ENCODE data around the gene SYDE2. TPM values are rescaled to one million over a fixed set of nuclear protein-coding genes. Genes with fewer than 3 reads are reported as not detected.
A peak's percentile ranks its signal among the peaks of the same experiment; 100 is the strongest.
"Not testable (repeated sequence)": the region's sequence is repeated elsewhere in the genome, so short reads cannot be mapped to it uniquely, and the experiment has no call there.

Gene SYDE2
- total and polyA plus RNA-seq, 4 experiments from 2014 or later = 2.3 to 5.2 (median 3.6) TPM

DNA sequence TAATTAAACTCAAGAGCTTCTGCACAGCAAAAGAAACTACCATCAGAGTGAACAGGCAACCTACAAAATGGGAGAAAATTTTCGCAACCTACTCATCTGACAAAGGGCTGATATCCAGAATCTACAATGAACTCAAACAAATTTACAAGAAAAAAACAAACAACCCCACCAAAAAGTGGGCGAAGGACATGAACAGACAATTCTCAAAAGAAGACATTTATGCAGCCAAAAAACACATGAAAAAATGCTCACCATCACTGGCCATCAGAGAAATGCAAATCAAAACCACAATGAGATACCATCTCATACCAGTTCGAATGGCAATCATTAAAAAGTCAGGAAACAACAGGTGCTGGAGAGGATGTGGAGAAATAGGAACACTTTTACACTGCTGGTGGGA lies 13.8 kb downstream of the SYDE2 start:
- H3K4me3 ChIP-seq (ENCODE audit: low read length in 2 of 2); intact Hi-C loops (cut with micrococcal nuclease); H3K9me3 ChIP-seq (ENCODE audit: control insufficient read depth in 1 of 2, low read length in 2 of 2); H3K36me3 Mint-ChIP-seq; H3K27me3 Mint-ChIP-seq; H3K27me3 ChIP-seq (ENCODE audit: insufficient read depth, low read length); POLR2A ChIA-PET (ENCODE audit: partially characterized antibody); H3K27ac Mint-ChIP-seq; H3K9me3 Mint-ChIP-seq; DNase-seq; H3K27ac ChIP-seq (ENCODE audit: low read depth, low read length); H3K4me3 Mint-ChIP-seq; H3K4me1 ChIP-seq (ENCODE audit: insufficient read depth, low read length); H3K36me3 ChIP-seq (ENCODE audit: insufficient read depth, low read length); H3K4me1 Mint-ChIP-seq; CTCF ChIA-PET (ENCODE audit: partially characterized antibody): not testable (repeated sequence)

DNA sequence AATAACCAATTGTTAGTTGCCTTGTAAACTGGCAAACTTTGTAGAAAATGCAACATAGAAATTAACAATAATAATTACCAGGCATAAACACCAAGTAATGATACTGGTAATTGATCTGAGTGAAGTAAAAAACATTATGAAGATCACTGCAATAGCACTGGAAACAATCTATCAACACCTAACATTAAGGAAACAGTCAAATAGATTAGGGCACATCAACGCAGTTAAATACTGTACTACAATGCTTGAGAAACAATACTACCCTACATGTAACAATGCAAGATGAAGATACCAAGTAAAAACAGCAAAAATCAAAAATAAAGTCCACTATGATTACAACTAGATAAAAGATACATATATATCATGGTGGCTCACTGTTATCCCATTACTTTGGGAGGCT lies 16.6 kb downstream of the SYDE2 start:
- no peak for DNase-seq
- Histone ChIP-seq H3K27ac (ENCODE audit: low read depth, low read length) (no peak overlapping the region), H3K9me3 (ENCODE audit: control insufficient read depth in 1 of 2, low read length in 2 of 2) (no peaks in the 10 kb centered on the region), H3K36me3 (ENCODE audit: insufficient read depth, low read length) (peaks cover 4% of the 10 kb centered on the region), H3K4me1 (ENCODE audit: insufficient read depth, low read length) (peaks cover 9% of the 10 kb centered on the region), H3K4me3 (ENCODE audit: low read length in 2 of 2) (no peak overlapping the region), H3K27me3 (ENCODE audit: insufficient read depth, low read length) (no peaks in the 10 kb centered on the region)
- CTCF ChIA-PET (ENCODE audit: partially characterized antibody) = no interaction called here
- no peak overlapping the region for H3K4me3 Mint-ChIP-seq
- POLR2A ChIA-PET (ENCODE audit: partially characterized antibody) = no interaction called here
- H3K36me3 Mint-ChIP-seq = peaks cover 1 to 3% of the 10 kb centered on the region in 2 donors
- no peaks in the 10 kb centered on the region for H3K27me3 Mint-ChIP-seq
- peaks cover 7 to 11% (median 10%) of the 10 kb centered on the region in 4 donors for H3K4me1 Mint-ChIP-seq
- H3K9me3 Mint-ChIP-seq = peaks cover 0 to 6% (median 0%) of the 10 kb centered on the region in 8 donors
- no peak overlapping the region for H3K27ac Mint-ChIP-seq
- intact Hi-C loops (cut with micrococcal nuclease) = no loop called here

DNA sequence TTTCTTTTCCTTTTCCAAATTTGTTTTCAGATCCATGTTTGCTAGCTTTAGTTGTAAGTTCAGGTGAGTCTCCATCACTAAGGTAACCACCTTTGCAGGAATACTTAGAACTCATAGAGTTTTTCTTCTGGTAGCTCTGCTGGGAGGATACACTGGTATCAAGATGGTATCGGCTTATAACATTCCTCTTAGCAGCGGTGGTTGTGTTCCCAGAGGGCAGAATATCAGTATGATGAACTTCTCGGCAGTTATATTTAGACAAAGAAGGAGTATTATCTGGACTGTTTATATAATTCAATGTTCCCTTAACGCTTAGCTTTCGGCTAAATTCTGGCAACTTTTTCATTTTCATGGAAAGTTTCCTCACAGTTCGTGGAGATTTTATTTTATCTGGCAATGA lies 18.1 kb downstream of the SYDE2 start:
- intact Hi-C loops (cut with micrococcal nuclease) = no loop called here
- peaks cover 14% of the 10 kb centered on the region for H3K4me1 ChIP-seq (ENCODE audit: insufficient read depth, low read length)

DNA sequence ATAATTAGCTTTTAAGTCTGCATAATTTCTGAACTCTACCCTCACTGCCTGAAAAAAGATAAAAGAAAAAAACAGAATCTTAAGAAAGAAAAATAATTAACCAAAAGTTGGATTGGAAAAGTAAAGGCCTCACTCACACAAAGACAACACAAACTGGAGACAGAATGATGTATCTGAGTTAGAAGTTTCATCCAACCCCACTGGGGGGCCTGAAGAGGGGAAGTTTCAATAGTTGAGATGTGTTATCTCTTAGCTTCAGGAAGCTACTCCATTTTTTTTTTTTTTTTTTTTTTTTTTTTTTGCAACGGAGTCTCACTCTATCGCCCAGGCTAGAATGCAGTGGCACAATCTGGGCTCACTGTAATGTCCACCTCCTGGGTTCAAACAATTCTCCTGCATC lies 19.9 kb downstream of the SYDE2 start:
- no peak for DNase-seq
- POLR2A ChIA-PET (ENCODE audit: partially characterized antibody) = interaction anchor here (1.9 kb wide), 1 partner anchor 20 kb away, joined by 11 read pairs; the partner anchor contains the start of gene SYDE2
- intact Hi-C loops (cut with micrococcal nuclease) = no loop called here
- H3K27ac Mint-ChIP-seq = peak overlapping the region in 1 of 7 donors; percentile 61
- peak overlapping the region in 2 of 8 donors; percentile 32 to 33 for H3K4me3 Mint-ChIP-seq
- no peaks in the 10 kb centered on the region for H3K27me3 Mint-ChIP-seq
- Histone ChIP-seq H3K4me3 (ENCODE audit: low read length in 2 of 2) (no peak overlapping the region), H3K36me3 (ENCODE audit: insufficient read depth, low read length) (peaks cover 4% of the 10 kb centered on the region), H3K4me1 (ENCODE audit: insufficient read depth, low read length) (peaks cover 14% of the 10 kb centered on the region), H3K9me3 (ENCODE audit: control insufficient read depth in 1 of 2, low read length in 2 of 2) (no peaks in the 10 kb centered on the region), H3K27ac (ENCODE audit: low read depth, low read length) (no peak overlapping the region), H3K27me3 (ENCODE audit: insufficient read depth, low read length) (no peaks in the 10 kb centered on the region)
- no peaks in the 10 kb centered on the region for H3K9me3 Mint-ChIP-seq
- CTCF ChIA-PET (ENCODE audit: partially characterized antibody) = interaction anchor here (0.9 to 1.3 kb wide), 2 partner anchors 74 to 78 kb away, joined by 3 to 4 read pairs; partner anchors contain the start of gene C1orf52
- H3K36me3 Mint-ChIP-seq = peaks cover 3 to 9% of the 10 kb centered on the region in 2 donors
- peaks cover 7 to 14% (median 13%) of the 10 kb centered on the region in 4 donors for H3K4me1 Mint-ChIP-seq

More for the DNA sequence above, 18.1 kb downstream of the SYDE2 start:
- ChIA-PET POLR2A (ENCODE audit: partially characterized antibody) (interaction anchor here (1.9 kb wide), 1 partner anchor 18 kb away, joined by 11 read pairs; the partner anchor contains the start of gene SYDE2), CTCF (ENCODE audit: partially characterized antibody) (interaction anchor here (0.6 kb wide), 1 partner anchor 77 kb away, joined by 3 read pairs; no protein-coding TSS in a partner anchor)
- no peak overlapping the region for H3K4me3 ChIP-seq (ENCODE audit: low read length in 2 of 2)
- Mint-ChIP-seq H3K4me1 (peaks cover 7 to 14% (median 13%) of the 10 kb centered on the region in 4 donors), H3K36me3 (peaks cover 0 to under 1% of the 10 kb centered on the region in 2 donors), H3K9me3 (peaks cover 0 to under 1% (median 0%) of the 10 kb centered on the region in 8 donors), H3K27me3 (no peaks in the 10 kb centered on the region), H3K27ac (no peak overlapping the region), H3K4me3 (no peak overlapping the region)
- H3K27me3 ChIP-seq (ENCODE audit: insufficient read depth, low read length) = no peaks in the 10 kb centered on the region
- no peaks in the 10 kb centered on the region for H3K9me3 ChIP-seq (ENCODE audit: control insufficient read depth in 1 of 2, low read length in 2 of 2)
- no peak overlapping the region for H3K27ac ChIP-seq (ENCODE audit: low read depth, low read length)
- no peak for DNase-seq
- H3K36me3 ChIP-seq (ENCODE audit: insufficient read depth, low read length) = peaks cover 4% of the 10 kb centered on the region

DNA sequence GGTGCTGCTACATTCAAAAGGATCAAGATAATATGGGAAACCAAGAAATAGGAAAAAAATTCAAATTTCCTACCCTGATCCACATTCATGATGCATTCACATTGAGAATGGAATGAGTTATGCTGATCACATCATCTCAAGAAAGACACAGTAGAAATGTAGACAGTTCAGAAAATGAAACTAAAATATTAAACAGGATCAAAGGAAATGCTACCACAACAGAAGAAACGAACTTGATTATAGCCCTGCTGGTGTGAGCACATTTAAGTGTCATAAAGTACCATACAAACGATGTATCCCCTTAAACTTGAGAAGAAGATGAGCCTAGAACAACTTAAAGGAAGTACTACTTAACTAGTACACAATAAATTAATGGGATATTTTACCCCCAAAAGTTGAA lies 21.3 kb downstream of the SYDE2 start:
- Histone ChIP-seq H3K9me3 (ENCODE audit: control insufficient read depth in 1 of 2, low read length in 2 of 2) (no peaks in the 10 kb centered on the region), H3K36me3 (ENCODE audit: insufficient read depth, low read length) (peaks cover 4% of the 10 kb centered on the region), H3K27ac (ENCODE audit: low read depth, low read length) (no peak overlapping the region), H3K4me1 (ENCODE audit: insufficient read depth, low read length) (peaks cover 14% of the 10 kb centered on the region), H3K27me3 (ENCODE audit: insufficient read depth, low read length) (no peaks in the 10 kb centered on the region), H3K4me3 (ENCODE audit: low read length in 2 of 2) (no peak overlapping the region)
- CTCF ChIA-PET (ENCODE audit: partially characterized antibody) = no interaction called here
- no peaks in the 10 kb centered on the region for H3K27me3 Mint-ChIP-seq
- no peaks in the 10 kb centered on the region for H3K9me3 Mint-ChIP-seq
- peak overlapping the region; percentile 53 to 88 (median 72) for H3K4me3 Mint-ChIP-seq
- H3K27ac Mint-ChIP-seq = peak overlapping the region in 5 of 7 donors; percentile 21 to 90 (median 48)
- H3K4me1 Mint-ChIP-seq = peaks cover 7 to 14% (median 13%) of the 10 kb centered on the region in 4 donors
- intact Hi-C loops (cut with micrococcal nuclease) = loop anchor here (1.0 kb wide), 1 partner anchor 23 kb away; no protein-coding TSS in a partner anchor
- POLR2A ChIA-PET (ENCODE audit: partially characterized antibody) = no interaction called here
- peaks cover 3 to 9% of the 10 kb centered on the region in 2 donors for H3K36me3 Mint-ChIP-seq
- DNase-seq = peak in 4 of 5 donors; percentile 41 to 61 (median 52)

DNA sequence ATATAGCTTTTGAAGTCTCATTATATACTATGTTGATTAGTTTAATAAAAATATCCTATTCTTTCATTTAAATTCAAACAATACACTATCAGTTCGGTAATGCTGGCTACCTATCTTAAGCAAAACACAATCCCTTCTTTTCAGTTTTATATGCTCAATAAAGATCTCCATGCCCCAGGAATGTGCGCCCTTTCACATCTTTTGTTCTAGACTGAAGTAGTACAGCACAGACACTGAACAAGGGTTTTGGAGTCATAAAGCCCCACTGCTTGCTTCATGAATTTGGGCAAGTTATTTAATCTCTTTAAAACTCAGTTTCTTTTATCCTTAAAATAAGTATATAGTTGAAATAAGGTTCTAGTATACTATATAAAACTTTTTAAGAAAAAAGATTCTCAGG lies 22.4 kb downstream of the SYDE2 start:
- H3K27ac Mint-ChIP-seq = no peak overlapping the region
- no peaks in the 10 kb centered on the region for H3K9me3 Mint-ChIP-seq
- intact Hi-C loops (cut with micrococcal nuclease) = no loop called here
- no peak overlapping the region for H3K4me3 Mint-ChIP-seq
- Histone ChIP-seq H3K27ac (ENCODE audit: low read depth, low read length) (no peak overlapping the region), H3K36me3 (ENCODE audit: insufficient read depth, low read length) (peaks cover 4% of the 10 kb centered on the region), H3K4me1 (ENCODE audit: insufficient read depth, low read length) (peaks cover 14% of the 10 kb centered on the region), H3K9me3 (ENCODE audit: control insufficient read depth in 1 of 2, low read length in 2 of 2) (no peaks in the 10 kb centered on the region), H3K27me3 (ENCODE audit: insufficient read depth, low read length) (no peaks in the 10 kb centered on the region), H3K4me3 (ENCODE audit: low read length in 2 of 2) (no peak overlapping the region)
- no peak for DNase-seq
- CTCF ChIA-PET (ENCODE audit: partially characterized antibody) = interaction anchor here (0.6 to 1.3 kb wide), 2 partner anchors 23 to 69 kb away, joined by 3 to 4 read pairs; no protein-coding TSS in a partner anchor
- H3K36me3 Mint-ChIP-seq = peaks cover 3 to 9% of the 10 kb centered on the region in 2 donors
- peaks cover 0 to 1% of the 10 kb centered on the region in 2 donors for H3K27me3 Mint-ChIP-seq
- peaks cover 5 to 14% (median 12%) of the 10 kb centered on the region in 4 donors for H3K4me1 Mint-ChIP-seq
- POLR2A ChIA-PET (ENCODE audit: partially characterized antibody) = no interaction called here

DNA sequence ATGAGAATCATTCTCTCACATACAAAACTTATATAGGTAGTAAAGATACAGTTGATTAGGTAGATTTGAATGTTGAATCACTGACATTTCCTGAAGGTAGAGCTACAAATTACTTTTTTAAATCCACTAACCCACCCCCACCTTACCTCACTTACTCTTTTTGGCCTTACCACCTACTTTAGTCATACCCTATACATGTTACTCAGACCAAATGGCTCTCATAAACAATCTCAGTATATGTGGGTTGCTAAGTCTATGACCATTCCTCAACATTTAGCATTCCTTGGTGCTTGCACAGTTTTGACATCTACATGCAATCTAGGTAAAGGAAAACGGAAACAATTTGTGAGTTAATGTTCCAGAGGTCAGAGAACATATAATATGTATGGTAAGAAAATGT lies 26.3 kb downstream of the SYDE2 start:
- Mint-ChIP-seq H3K4me3 (no peak overlapping the region), H3K36me3 (peaks cover 3 to 9% of the 10 kb centered on the region in 2 donors), H3K27me3 (peaks cover 0 to 1% of the 10 kb centered on the region in 2 donors), H3K9me3 (no peaks in the 10 kb centered on the region), H3K4me1 (peaks cover 16 to 25% (median 19%) of the 10 kb centered on the region in 4 donors), H3K27ac (no peak overlapping the region)
- no peaks in the 10 kb centered on the region for H3K27me3 ChIP-seq (ENCODE audit: insufficient read depth, low read length)
- H3K36me3 ChIP-seq (ENCODE audit: insufficient read depth, low read length) = no peaks in the 10 kb centered on the region
- intact Hi-C loops (cut with micrococcal nuclease) = no loop called here
- ChIA-PET POLR2A (ENCODE audit: partially characterized antibody) (no interaction called here), CTCF (ENCODE audit: partially characterized antibody) (interaction anchor here (1.5 kb wide), 2 partner anchors 24 to 85 kb away, joined by 3 to 5 read pairs; partner anchors contain the start of gene C1orf52)
- no peaks in the 10 kb centered on the region for H3K9me3 ChIP-seq (ENCODE audit: control insufficient read depth in 1 of 2, low read length in 2 of 2)
- no peak for DNase-seq
- H3K27ac ChIP-seq (ENCODE audit: low read depth, low read length) = no peak overlapping the region
- no peak overlapping the region for H3K4me3 ChIP-seq (ENCODE audit: low read length in 2 of 2)
- peaks cover 19% of the 10 kb centered on the region for H3K4me1 ChIP-seq (ENCODE audit: insufficient read depth, low read length)
